Breast epithelium (tissue), 4 donors: ENCODE results near the gene ARMH1. TPM values are rescaled to one million over a fixed set of nuclear protein-coding genes. Genes with fewer than 3 reads are reported as not detected.

ENCODE experiments used
- DNase-seq, 2 donors: peaks; one replicate each; pipeline ENCODE4 v3.0.0-alpha.2; 2019; ENCODE audit warnings: low spot score in 2 of 2
- H3K27ac ChIP-seq, 2 donors: fragments of 200-600 bp; sonication (generic) in 1 of 2; one replicate each; pipeline ENCODE4 v1.5.1; 2016 to 2019; ENCODE audit warnings: mild to moderate bottlenecking in 1 of 2
- H3K27me3 ChIP-seq, 2 donors: fragments of 200-600 bp; sonication (generic) in 1 of 2; one replicate each; pipeline versions ENCODE4 v1.5.1 to v1.6.0; 2017 to 2019; ENCODE audit warnings: control low read depth in 1 of 2, mild to moderate bottlenecking in 1 of 2
- H3K36me3 ChIP-seq: fragments of 200-600 bp; one replicate; pipeline ENCODE4 v1.5.1; 2019
- H3K4me1 ChIP-seq, 2 donors: fragments of 200-600 bp; sonication (generic); one replicate each; pipeline ENCODE4 v1.5.1; 2016 to 2019; ENCODE audit warnings: control low read depth in 1 of 2
- H3K4me3 ChIP-seq, 3 donors: fragments of 200-600 bp; sonication (generic); 1 replicate in 2 of 3; 2 replicates in 1 of 3; pipeline ENCODE4 v1.5.1; 2016 to 2019; ENCODE audit warnings: mild to moderate bottlenecking in 3 of 3, moderate library complexity in 2 of 3
- H3K9me3 ChIP-seq, 2 donors: fragments of 200-600 bp; sonication (generic) in 1 of 2; one replicate each; pipeline ENCODE4 v1.5.1; 2016 to 2019; ENCODE audit warnings: control low read depth in 1 of 2
- CTCF ChIP-seq, 3 donors: fragments of 450-650 bp; IDR thresholded peaks; one replicate each; pipeline ENCODE4 v1.5.1; 2016 to 2017; ENCODE audit warnings: antibody characterized with exemption in 3 of 3, mild to moderate bottlenecking in 3 of 3, moderate library complexity in 3 of 3
- POLR2A ChIP-seq: fragments of 450-650 bp; IDR thresholded peaks from one replicate; pipeline ENCODE4 v1.6.1; 2016; ENCODE audit warnings: antibody characterized with exemption, mild to moderate bottlenecking, moderate library complexity
- POLR2AphosphoS5 ChIP-seq, 3 donors: sonication (generic); formaldehyde crosslinking; IDR thresholded peaks; one replicate each; pipeline ENCODE4 v1.6.1; 2017; ENCODE audit warnings: antibody characterized with exemption in 3 of 3
- intact Hi-C: fragments of 100-400 bp; cut with DNase I; formaldehyde crosslinking; loops from one replicate; pipeline ENCODE4 v1.15.1; 2023; ENCODE audit warnings: low total_unique reads
- total RNA-seq, 3 donors: library from RNA; depleted of rRNA; stranded (reverse); fragments of >200 nt; gene quantifications; one replicate each; pipeline ENCODE4 v1.1.0, GENCODE V29; 2016

The ARMH1 gene
- total RNA-seq, 3 donors from 2014 or later: 1.8 to 3.8 (median 2.9) TPM

DNA sequence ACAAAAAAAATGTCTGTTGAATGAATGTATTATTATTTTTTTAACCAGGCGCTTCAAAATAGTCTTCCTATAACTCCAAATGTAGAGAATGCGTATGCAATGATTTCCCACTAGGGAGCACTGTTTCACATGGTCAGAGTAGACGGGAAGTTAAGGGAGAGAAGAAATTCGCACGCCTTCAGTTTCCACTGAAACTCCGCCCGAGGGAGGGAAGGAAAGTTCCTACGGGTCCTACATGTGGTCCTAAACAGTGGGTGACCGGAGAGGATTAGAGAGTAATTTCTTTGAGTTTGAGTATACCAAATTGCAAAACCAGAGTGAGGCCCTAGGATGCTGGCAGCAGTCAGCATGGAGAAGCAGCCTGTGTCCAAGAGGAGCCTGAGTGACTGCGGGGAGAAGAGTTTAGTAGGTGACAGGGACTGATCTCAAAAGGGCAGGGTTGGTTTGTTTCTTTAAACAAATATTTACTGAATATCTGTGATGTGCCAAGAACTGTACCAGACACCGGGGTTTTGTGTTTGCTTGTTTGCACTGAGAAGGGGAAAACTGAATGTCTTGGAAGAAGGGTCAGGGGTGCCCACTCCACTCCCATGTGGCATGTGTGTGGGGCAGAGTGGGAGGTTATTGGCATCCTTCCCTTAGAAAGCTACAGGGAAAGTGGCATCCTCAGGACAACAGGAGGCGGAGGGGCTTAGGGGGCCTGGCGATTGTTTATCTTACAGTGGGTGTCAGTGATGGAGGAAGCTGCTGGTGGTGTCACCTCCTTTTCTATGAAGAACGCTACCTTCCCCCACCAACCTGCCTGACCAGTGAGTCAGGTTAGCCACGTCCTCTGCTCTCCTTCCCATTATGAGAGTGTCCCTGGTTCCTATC is 33.7 kb downstream of the ARMH1 start:
- TF ChIP-seq CTCF (IDR thresholded peaks at IDR 0.05) (peak in 2 of 3 donors; percentile 18 to 30), POLR2AphosphoS5 (IDR thresholded peaks at IDR 0.05) (no peak)
- Histone ChIP-seq H3K4me3 (no peak overlapping the region), H3K4me1 (no peaks in the 10 kb centered on the region), H3K36me3 (no peaks in the 10 kb centered on the region), H3K9me3 (no peaks in the 10 kb centered on the region), H3K27ac (no peak overlapping the region), H3K27me3 (no peaks in the 10 kb centered on the region)
- intact Hi-C loops: no loop called here
- DNase-seq: no peak

DNA sequence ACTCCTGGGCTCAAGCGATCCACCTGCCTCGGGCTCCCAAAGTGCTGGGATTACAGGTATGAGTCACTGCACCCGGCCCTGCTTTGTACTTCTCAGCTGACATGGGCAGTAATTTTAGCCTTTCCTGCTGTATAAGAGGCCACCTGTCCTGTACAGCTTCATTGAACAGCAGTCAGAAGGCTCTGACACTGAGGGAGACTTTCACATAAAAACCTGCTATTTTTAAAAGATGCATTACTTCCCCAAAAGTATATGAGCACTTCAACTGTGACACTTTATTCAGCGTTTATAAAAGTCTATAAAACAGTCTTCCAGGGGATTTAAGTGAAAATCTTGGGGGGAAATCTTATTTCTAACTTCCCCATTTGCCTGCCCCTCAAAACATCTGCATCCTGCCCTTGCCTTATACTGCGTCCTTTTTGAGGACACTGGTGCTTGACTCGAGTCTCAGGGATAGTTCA is 38.8 kb downstream of the ARMH1 start:
- intact Hi-C loops: no loop called here
- no peak for TF ChIP-seq POLR2A
- no peak for TF ChIP-seq CTCF (IDR thresholded peaks at IDR 0.05)
- no peak for TF ChIP-seq POLR2AphosphoS5 (IDR thresholded peaks at IDR 0.05)
- Histone ChIP-seq H3K27ac (no peak overlapping the region), H3K4me3 (no peak overlapping the region), H3K9me3 (no peaks in the 10 kb centered on the region), H3K4me1 (no peaks in the 10 kb centered on the region), H3K36me3 (no peaks in the 10 kb centered on the region), H3K27me3 (no peaks in the 10 kb centered on the region)
- DNase-seq: no peak

DNA sequence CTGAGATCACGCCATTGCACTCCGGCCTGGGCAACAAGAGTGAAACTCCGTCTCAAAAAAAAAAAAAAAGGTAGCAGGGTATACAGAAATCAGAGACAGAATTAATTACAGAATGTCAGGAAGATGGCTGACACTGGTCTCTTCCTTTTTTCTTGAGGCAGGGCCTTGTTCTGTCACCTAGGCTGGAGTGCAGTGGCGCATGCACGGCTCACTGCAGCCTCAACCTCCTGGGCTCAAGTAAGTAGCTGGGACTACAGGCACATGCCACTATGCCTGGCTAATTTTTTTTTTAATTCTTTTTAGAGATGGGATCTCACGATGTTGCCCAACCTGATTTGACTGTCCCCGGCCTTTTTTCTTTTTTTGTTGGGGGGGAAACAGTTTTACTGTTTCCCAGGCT is 40.0 kb downstream of the ARMH1 start:
- DNase-seq: no peak
- intact Hi-C loops: no loop called here
- H3K27ac ChIP-seq: no peak overlapping the region

DNA sequence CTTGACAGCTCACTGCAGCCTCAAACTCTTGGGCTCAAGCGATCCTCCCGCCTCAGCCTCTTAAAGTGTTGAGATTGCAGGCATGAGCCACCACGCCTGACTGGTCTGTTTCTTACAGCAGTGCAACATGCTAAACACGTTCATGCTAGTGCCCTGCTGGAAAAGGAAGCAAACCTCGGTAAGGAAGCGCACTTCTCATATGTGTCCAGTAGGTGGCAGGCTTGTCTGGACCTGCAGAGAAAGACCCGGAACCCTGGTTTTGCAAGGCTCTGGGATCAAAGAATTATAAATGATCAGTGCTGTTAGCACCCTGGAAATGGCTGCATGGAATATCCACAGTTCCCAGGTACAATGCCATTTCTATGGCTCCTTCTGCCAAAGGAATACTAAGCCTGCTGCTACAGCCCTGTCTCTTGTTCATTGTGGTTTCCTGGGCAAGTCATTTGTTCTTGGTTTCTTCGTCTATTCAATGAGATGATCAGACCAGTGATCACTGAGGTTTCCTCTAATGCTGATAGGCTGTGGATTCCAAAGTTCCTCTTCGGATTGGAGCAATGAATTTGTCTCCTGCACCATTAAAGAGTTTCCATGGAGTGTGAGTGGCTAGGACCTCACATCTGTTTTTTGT is 40.5 kb downstream of the ARMH1 start:
- Histone ChIP-seq H3K27ac (no peak overlapping the region), H3K4me1 (no peaks in the 10 kb centered on the region), H3K27me3 (no peaks in the 10 kb centered on the region), H3K9me3 (no peaks in the 10 kb centered on the region), H3K36me3 (no peaks in the 10 kb centered on the region), H3K4me3 (no peak overlapping the region)
- intact Hi-C loops: no loop called here
- peak in 1 of 2 donors; percentile 64 for DNase-seq
- TF ChIP-seq POLR2AphosphoS5 (IDR thresholded peaks at IDR 0.05): no peak
- TF ChIP-seq CTCF (IDR thresholded peaks at IDR 0.05): peak; percentile 64 to 76 (median 75)
- TF ChIP-seq POLR2A: no peak

More for the DNA sequence above, 40.0 kb downstream of the ARMH1 start:
- TF ChIP-seq POLR2AphosphoS5 (IDR thresholded peaks at IDR 0.05) (no peak), POLR2A (no peak), CTCF (IDR thresholded peaks at IDR 0.05) (no peak)
- Histone ChIP-seq H3K4me1 (no peaks in the 10 kb centered on the region), H3K4me3 (no peak overlapping the region), H3K9me3 (no peaks in the 10 kb centered on the region), H3K27me3 (no peaks in the 10 kb centered on the region), H3K36me3 (no peaks in the 10 kb centered on the region)

DNA sequence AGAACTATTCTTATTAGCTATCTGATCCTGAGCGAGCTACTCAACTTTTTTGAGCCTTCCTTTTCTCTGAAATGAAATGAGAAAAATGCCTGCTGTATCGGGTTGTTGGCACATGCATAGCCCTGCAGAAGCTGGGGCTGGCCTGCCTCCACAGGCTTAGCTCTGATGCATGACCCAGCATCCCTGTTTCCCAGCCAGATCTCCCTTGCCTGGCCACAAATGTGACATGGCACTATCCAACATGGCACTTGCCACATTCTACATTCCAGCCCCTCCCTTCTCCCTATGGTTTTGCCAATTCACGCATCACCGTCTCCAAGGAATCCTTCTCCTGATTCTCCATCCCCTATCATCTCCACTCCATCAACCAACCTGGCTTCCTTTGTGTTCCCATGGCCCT is 42.6 kb downstream of the ARMH1 start:
- Histone ChIP-seq H3K4me1 (no peaks in the 10 kb centered on the region), H3K36me3 (no peaks in the 10 kb centered on the region), H3K27ac (no peak overlapping the region), H3K27me3 (no peaks in the 10 kb centered on the region), H3K4me3 (no peak overlapping the region), H3K9me3 (no peaks in the 10 kb centered on the region)
- intact Hi-C loops: no loop called here
- TF ChIP-seq POLR2A: no peak
- TF ChIP-seq POLR2AphosphoS5 (IDR thresholded peaks at IDR 0.05): no peak
- no peak for TF ChIP-seq CTCF (IDR thresholded peaks at IDR 0.05)
- DNase-seq: no peak
